Dermis lymphatic vessel endothelial cell (primary cell): ENCODE results near the gene PPA1. TPM values are rescaled to one million over a fixed set of nuclear protein-coding genes. Genes with fewer than 3 reads are reported as not detected.

Experiments used
- total RNA-seq: library from RNA; depleted of rRNA; stranded (reverse); fragments of >200 nt; gene quantifications from 2 replicates; pipeline ENCODE4 v1.2.1, GENCODE V29; 2014

Gene PPA1
- 72.9 and 116 TPM in 2 replicates for total RNA-seq

DNA sequence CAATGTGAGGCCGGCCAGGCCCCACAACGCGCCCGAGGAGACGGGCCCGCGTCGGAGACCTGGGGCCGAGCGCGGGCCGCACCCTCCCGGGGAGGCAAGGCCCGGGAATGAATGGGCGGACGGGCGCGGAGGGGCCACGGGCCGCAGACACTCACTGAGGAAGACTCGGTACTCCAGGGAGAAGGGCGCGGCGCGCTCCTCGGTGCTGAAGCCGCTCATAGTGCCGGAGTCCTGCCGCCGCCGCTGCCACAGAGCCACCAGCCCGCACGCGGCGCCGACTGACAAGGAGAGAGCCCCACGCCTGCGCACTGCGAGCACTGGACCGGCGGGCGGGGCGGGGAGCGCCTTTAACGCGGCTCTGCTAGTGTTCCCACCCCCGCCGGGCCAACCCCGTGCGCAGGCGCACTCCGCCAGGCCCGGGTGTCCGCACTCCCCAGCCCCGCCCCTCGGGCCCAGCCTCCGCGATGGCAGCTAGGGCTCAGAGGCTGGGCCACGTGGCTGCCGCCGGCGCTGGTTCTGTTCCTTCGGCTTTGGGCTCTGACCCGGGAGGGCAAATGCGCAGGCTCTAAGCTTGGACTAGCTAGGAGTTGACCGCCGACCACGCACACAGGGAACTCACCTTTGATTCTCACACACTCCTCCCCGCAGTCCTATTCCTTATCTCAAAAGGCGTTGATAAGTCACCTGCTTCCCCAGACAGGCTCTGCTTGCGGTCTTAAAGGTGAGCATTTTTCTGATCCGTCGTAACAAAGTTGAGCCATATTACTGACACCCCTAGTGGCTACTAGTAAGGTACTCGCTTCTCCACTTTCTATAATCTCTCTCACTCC, at the start of gene PPA1:
Gene PPA1, minus strand, starts transcription at position 321 of the 830 bp plus-strand sequence. Its CDS starts 102 bp downstream, at position 219.

Other genes with a start within 250 kb of the PPA1 start
- gene MACROH2A2, start 180.6 kb downstream of the PPA1 start, total RNA-seq: 0.11 TPM in 1 of 2 replicates, not detected in the other
- gene AIFM2, start 100.6 kb downstream of the PPA1 start, total RNA-seq: 0.52 and 0.87 TPM in 2 replicates
- 4.8 and 6.4 TPM in 2 replicates for gene TYSND1, start 86.7 kb downstream of the PPA1 start, total RNA-seq
- gene SAR1A, start 62.9 kb downstream of the PPA1 start, total RNA-seq: 147 and 156 TPM in 2 replicates
- gene NPFFR1, start 50.6 kb upstream of the PPA1 start, total RNA-seq: not detected in 2 replicates
- 1.5 and 3.4 TPM in 2 replicates for gene LRRC20, start 149.2 kb upstream of the PPA1 start, total RNA-seq
- gene EIF4EBP2, start 170.7 kb upstream of the PPA1 start, total RNA-seq: 25.1 and 28.9 TPM in 2 replicates
- not detected in 2 replicates for gene NODAL, start 208.3 kb upstream of the PPA1 start, total RNA-seq
- 109 and 178 TPM in 2 replicates for gene PALD1, start 245.3 kb upstream of the PPA1 start, total RNA-seq